Stimulated activated memory B cell treated with anti-CD40 and anti-IgM and Interleukin-4, amounts not matched to agents 10 μg/mL and 1 μg/mL and 100 μg/mL, for 72 hours (primary cell): ENCODE measurements around the gene U2SURP.
"Not testable (repeated sequence)": the region's sequence is repeated elsewhere in the genome, so short reads cannot be mapped to it uniquely, and the experiment has no call there.

Experiments
- ATAC-seq: fragments of 150-1000 bp; cut with Tn5 transposase; 2 replicates; pipeline ENCODE4 v1.10.0; 2021
- H3K27ac Mint-ChIP-seq: one replicate; pipeline ENCODE4 v1.8.0; 2022; ENCODE audit warnings: mild to moderate bottlenecking, mixed read lengths
- H3K27me3 Mint-ChIP-seq: one replicate; pipeline ENCODE4 v1.8.0; 2022; ENCODE audit warnings: mixed read lengths
- H3K36me3 Mint-ChIP-seq: one replicate; pipeline ENCODE4 v1.8.0; 2022; ENCODE audit warnings: mixed read lengths
- H3K4me1 Mint-ChIP-seq: one replicate; pipeline ENCODE4 v1.8.0; 2022; ENCODE audit warnings: mixed read lengths
- H3K4me3 Mint-ChIP-seq: one replicate; pipeline ENCODE4 v1.8.0; 2022; ENCODE audit warnings: mild to moderate bottlenecking, moderate library complexity, mixed read lengths
- H3K9me3 Mint-ChIP-seq: one replicate; pipeline ENCODE4 v1.8.0; 2022; ENCODE audit warnings: mixed read lengths

Gene U2SURP

GRCh38 chr3:143031327-143031726 is 30.0 kb downstream of the U2SURP start:
- peaks cover 1% of the 10 kb centered on the region for H3K4me1 Mint-ChIP-seq
- no peak overlapping the region for H3K4me3 Mint-ChIP-seq
- peaks cover 66% of the 10 kb centered on the region for H3K36me3 Mint-ChIP-seq

DNA sequence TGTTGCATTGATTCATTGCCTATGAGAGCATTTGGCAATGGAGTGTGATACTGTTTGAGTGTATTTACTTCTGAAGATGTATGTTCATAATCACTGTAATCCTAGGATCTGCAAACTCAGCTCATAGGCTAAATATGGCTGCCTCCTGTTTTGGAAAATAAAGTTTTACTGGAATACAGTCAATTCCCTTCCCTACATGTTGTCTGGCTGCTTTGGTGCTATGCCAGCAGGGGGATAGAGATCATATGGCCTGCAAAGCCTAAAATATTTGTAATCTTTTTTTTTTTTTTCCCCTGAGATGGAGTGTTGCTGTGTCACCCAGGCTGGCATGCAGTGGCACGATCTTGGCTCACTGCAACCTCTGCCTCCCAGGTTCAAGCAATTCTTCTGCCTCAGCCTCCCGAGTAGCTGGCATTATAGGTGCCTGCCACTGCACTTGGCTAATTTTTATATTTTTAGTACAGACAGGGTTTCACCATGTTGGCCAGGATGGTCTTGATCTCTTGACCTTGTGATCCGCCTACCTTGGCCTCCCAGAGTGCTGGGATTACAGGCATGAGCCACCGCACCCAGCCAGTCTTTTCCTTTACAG is 30.5 kb downstream of the U2SURP start:
- not testable (repeated sequence) for H3K4me3 Mint-ChIP-seq, H3K4me1 Mint-ChIP-seq, ATAC-seq, H3K9me3 Mint-ChIP-seq, H3K27me3 Mint-ChIP-seq, H3K27ac Mint-ChIP-seq
- peaks cover 70% of the 10 kb centered on the region for H3K36me3 Mint-ChIP-seq

More at GRCh38 chr3:143031327-143031726, 30.0 kb downstream of the U2SURP start:
- Mint-ChIP-seq H3K27ac (no peak overlapping the region), H3K27me3 (no peaks in the 10 kb centered on the region), H3K9me3 (no peaks in the 10 kb centered on the region)
- no peak for ATAC-seq

GRCh38 chr3:143035466-143036211 is 34.3 kb downstream of the U2SURP start:
- peaks cover 6% of the 10 kb centered on the region for H3K4me1 Mint-ChIP-seq
- H3K9me3 Mint-ChIP-seq = no peaks in the 10 kb centered on the region
- H3K4me3 Mint-ChIP-seq = no peak overlapping the region
- H3K27ac Mint-ChIP-seq = peak overlapping the region; percentile 8
- no peak for ATAC-seq
- H3K27me3 Mint-ChIP-seq = no peaks in the 10 kb centered on the region
- peaks cover 44% of the 10 kb centered on the region for H3K36me3 Mint-ChIP-seq

GRCh38 chr3:143036557-143036956 is 35.2 kb downstream of the U2SURP start:
- Mint-ChIP-seq H3K9me3 (no peaks in the 10 kb centered on the region), H3K36me3 (peaks cover 36% of the 10 kb centered on the region), H3K27ac (peak overlapping the region; percentile 8), H3K27me3 (no peaks in the 10 kb centered on the region), H3K4me1 (peaks cover 6% of the 10 kb centered on the region), H3K4me3 (no peak overlapping the region)
- ATAC-seq = no peak

DNA sequence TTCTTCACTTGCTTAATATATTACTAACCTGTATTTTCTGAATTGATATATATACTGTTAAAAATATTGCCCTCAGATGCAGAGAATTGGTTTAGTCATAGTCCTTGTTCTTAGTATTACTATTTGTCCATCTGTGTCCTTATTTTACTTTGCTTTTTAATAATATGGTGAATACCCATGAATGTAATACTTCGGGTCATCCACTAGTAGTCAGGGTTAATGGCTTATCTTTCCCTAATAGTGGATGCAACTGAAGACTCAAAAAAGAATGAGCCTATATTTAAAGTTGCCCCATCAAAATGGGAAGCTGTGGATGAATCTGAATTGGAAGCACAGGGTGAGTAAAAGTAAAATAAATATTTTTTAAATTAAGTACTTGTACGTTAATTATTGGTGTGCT is 36.5 kb downstream of the U2SURP start:
- ATAC-seq = no peak
- no peak overlapping the region for H3K27ac Mint-ChIP-seq
- peaks cover 30% of the 10 kb centered on the region for H3K36me3 Mint-ChIP-seq
- H3K4me3 Mint-ChIP-seq = no peak overlapping the region
- H3K4me1 Mint-ChIP-seq = peaks cover 6% of the 10 kb centered on the region
- no peaks in the 10 kb centered on the region for H3K9me3 Mint-ChIP-seq
- no peaks in the 10 kb centered on the region for H3K27me3 Mint-ChIP-seq

DNA sequence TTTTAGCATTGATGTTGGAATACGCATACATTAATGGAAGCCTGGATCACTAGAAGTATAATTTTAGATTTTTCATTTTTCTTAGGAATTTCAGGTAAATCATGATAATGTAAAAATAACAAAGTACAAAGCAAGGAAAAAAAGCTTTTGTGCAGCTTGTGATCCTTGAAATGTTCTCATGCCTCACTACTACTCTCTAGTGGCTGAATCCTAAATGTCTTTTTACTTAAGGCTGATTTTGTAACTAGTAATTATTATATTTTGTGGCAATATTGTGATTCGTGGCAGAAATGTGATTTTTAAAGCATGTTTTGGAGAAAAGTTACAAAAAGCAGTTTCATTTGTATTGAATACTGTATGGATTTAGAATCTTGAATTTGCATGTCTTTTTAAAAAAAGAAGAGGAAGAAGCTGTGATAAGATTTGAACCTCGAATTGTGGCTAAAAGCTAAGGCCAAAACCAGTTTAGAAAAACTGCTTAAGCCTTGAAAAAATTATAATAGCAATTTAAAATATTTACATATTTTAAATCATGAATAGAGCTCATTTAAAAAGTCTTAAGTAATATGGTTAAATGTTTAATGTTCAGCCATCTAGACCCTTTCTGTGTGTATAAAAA is 39.0 kb downstream of the U2SURP start:
- peaks cover 44% of the 10 kb centered on the region for H3K36me3 Mint-ChIP-seq
- H3K4me1 Mint-ChIP-seq = peaks cover 6% of the 10 kb centered on the region
- no peak overlapping the region for H3K27ac Mint-ChIP-seq
- H3K4me3 Mint-ChIP-seq = no peak overlapping the region
- ATAC-seq = no peak
- H3K27me3 Mint-ChIP-seq = no peaks in the 10 kb centered on the region
- no peaks in the 10 kb centered on the region for H3K9me3 Mint-ChIP-seq

DNA sequence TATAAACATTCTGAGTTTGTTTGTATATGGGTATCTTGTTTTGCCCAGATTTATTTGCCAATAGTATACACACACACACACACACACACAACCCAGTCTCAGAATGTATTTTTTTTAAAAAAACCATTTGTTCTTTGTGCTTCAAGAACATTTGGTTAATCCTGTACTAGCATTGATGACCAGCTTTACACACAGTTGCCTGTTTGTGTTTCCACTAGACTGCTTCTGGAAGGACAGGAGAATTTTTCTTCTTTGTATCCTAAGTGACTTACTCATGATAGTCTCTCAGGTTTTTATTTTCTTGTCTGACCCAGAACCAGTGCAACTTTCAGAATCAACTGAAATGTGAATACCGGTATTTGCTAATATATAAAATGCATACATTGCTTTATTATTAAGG is 40.5 kb downstream of the U2SURP start:
- no peak for ATAC-seq
- Mint-ChIP-seq H3K27me3 (no peaks in the 10 kb centered on the region), H3K27ac (no peak overlapping the region), H3K9me3 (no peaks in the 10 kb centered on the region), H3K36me3 (peaks cover 33% of the 10 kb centered on the region), H3K4me3 (no peak overlapping the region), H3K4me1 (no peaks in the 10 kb centered on the region)

- no peaks in the 10 kb centered on the region for H3K9me3 Mint-ChIP-seq
Measured at GRCh38 chr3:143045639-143046038, 44.3 kb downstream of the U2SURP start.

DNA sequence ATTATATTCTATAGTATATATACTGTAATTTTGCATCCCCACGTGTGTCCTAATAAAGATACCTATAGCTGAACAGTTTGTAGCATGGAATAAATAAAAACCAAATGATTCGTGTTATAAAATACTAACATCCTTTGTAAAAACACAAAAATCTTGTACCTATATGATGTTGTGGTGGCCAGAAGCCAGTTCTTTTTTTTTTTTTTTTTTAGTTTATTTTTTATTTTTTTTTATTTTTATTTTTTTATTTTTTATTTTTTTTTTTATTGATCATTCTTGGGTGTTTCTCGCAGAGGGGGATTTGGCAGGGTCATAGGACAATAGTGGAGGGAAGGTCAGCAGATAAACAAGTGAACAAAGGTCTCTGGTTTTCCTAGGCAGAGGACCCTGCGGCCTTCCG is 44.7 kb downstream of the U2SURP start:
- not testable (repeated sequence) for H3K27me3 Mint-ChIP-seq, H3K4me1 Mint-ChIP-seq, ATAC-seq, H3K4me3 Mint-ChIP-seq, H3K27ac Mint-ChIP-seq, H3K9me3 Mint-ChIP-seq
- H3K36me3 Mint-ChIP-seq = peaks cover 53% of the 10 kb centered on the region

More at GRCh38 chr3:143045639-143046038, 44.3 kb downstream of the U2SURP start:
- Mint-ChIP-seq H3K27me3 (no peaks in the 10 kb centered on the region), H3K36me3 (peaks cover 51% of the 10 kb centered on the region), H3K4me1 (no peaks in the 10 kb centered on the region), H3K27ac (no peak overlapping the region), H3K4me3 (no peak overlapping the region)
- no peak for ATAC-seq

DNA sequence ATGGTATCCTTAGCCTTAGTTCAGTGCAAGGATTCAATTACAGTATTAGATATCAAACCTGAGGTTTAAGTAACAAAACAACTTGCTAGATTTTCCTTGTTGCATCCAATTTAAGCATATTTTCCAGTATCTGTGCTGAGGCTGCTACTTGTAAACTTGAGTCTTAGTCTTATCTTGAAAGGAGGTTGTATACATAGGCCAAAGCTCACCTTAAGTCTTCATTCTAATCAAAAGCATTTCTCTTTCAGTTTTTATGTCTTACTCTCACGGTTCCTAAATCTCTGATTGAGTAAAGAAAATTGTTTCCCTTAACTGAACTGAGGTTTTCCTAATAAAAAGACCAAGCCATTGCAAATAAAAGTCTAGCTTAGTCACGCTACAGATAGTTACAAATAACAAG is 52.6 kb downstream of the U2SURP start:
- no peak for ATAC-seq
- Mint-ChIP-seq H3K4me1 (no peaks in the 10 kb centered on the region), H3K9me3 (no peaks in the 10 kb centered on the region), H3K27ac (no peak overlapping the region), H3K27me3 (no peaks in the 10 kb centered on the region), H3K4me3 (no peak overlapping the region), H3K36me3 (peaks cover 60% of the 10 kb centered on the region)

DNA sequence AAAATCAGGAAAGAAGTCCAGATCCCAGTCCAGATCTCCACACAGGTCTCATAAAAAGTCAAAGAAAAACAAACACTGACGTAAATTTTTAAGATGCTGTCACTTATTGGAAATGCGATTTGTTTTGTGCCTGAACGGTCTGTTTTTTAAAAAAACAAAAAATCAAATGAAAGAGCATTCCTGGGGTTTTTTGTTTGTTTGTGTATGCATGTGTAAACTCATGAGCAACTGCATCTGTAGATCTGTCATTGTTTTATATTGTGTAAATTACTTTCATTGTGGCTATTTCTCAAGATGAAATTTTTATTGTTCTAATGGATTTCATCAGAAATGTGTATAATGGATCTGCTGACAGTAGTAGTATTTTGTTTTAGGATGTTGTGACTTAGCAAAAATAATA is 55.0 kb downstream of the U2SURP start:
- no peak overlapping the region for H3K27ac Mint-ChIP-seq
- no peak for ATAC-seq
- no peaks in the 10 kb centered on the region for H3K27me3 Mint-ChIP-seq
- no peaks in the 10 kb centered on the region for H3K9me3 Mint-ChIP-seq
- H3K4me3 Mint-ChIP-seq = no peak overlapping the region
- peaks cover 7% of the 10 kb centered on the region for H3K4me1 Mint-ChIP-seq
- peaks cover 53% of the 10 kb centered on the region for H3K36me3 Mint-ChIP-seq

DNA sequence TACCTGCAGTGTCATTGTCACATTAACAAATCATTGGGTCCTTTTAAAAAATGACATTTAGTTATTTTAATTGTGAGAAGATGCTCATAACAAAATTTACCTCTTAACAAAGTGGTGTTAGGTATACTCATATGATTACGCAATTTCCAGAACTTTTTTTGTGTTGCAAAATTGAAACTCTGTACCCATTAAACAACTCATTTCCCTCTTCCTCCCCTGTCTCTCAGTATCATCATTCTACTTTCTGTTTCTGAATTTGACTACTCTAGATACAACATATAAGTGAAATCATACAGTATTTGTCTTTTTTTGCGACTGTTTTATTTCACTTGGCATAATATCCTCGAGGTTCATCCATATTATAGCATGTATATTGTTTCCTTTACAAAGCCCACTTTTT is 59.5 kb downstream of the U2SURP start:
- peak; percentile 72 for ATAC-seq
- H3K4me1 Mint-ChIP-seq = peaks cover 8% of the 10 kb centered on the region
- no peak overlapping the region for H3K4me3 Mint-ChIP-seq
- no peaks in the 10 kb centered on the region for H3K27me3 Mint-ChIP-seq
- peaks cover 31% of the 10 kb centered on the region for H3K36me3 Mint-ChIP-seq
- peak overlapping the region; percentile 48 for H3K27ac Mint-ChIP-seq
- H3K9me3 Mint-ChIP-seq = no peaks in the 10 kb centered on the region

DNA sequence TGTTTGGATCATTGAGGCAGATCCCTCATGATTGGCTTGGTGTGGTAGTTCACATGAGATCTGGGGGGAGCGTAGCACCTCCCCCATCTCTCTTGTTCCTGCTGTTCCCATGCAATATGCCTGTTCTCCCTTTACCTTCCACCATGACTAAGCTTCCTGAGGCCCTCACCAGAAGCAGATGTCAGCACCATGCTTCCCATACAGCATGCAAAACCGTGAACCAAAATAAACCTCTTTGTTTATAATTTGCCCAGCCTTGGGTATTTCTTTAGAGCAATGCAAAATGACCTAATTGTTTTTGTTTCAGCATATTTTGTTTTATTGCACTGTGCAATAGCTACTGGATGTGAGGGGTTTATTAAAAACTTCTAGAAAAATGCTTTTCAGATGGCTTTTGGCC is 61.6 kb downstream of the U2SURP start:
- Mint-ChIP-seq H3K27ac (no peak overlapping the region), H3K4me1 (peaks cover 8% of the 10 kb centered on the region), H3K4me3 (no peak overlapping the region), H3K36me3 (peaks cover 19% of the 10 kb centered on the region), H3K9me3 (no peaks in the 10 kb centered on the region), H3K27me3 (no peaks in the 10 kb centered on the region)
- ATAC-seq = no peak

- Mint-ChIP-seq H3K27ac (no peak overlapping the region), H3K4me3 (no peak overlapping the region), H3K4me1 (peaks cover 8% of the 10 kb centered on the region), H3K36me3 (peaks cover 13% of the 10 kb centered on the region), H3K27me3 (no peaks in the 10 kb centered on the region), H3K9me3 (no peaks in the 10 kb centered on the region)
- ATAC-seq = no peak
Measured at GRCh38 chr3:143064777-143065176, 63.4 kb downstream of the U2SURP start.

- Mint-ChIP-seq H3K27me3 (no peaks in the 10 kb centered on the region), H3K4me3 (no peak overlapping the region), H3K36me3 (peaks cover 13% of the 10 kb centered on the region), H3K4me1 (peaks cover 8% of the 10 kb centered on the region), H3K9me3 (no peaks in the 10 kb centered on the region), H3K27ac (no peak overlapping the region)
- no peak for ATAC-seq
Measured at GRCh38 chr3:143065364-143065763, 64.0 kb downstream of the U2SURP start.

DNA sequence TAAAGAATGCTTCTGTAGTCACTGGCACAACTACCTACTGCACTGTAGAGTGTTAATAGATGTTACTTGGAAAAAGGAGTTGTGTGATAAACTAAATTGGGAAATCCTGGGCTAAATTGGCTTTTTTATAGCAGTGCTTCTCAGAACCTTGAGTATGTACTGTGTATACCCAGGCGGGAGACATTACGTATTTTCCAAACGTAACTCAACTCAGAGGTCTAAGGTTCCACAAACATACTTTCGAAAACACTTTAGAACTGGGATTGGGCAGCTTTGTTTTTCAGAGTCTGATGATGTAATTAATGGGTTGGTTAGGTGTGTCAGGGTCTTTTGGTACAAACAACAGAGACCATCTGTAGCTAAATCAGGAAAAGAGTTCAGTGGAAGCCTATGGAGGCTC is 64.7 kb downstream of the U2SURP start:
- H3K4me3 Mint-ChIP-seq = no peak overlapping the region
- peaks cover 11% of the 10 kb centered on the region for H3K36me3 Mint-ChIP-seq
- H3K9me3 Mint-ChIP-seq = no peaks in the 10 kb centered on the region
- peaks cover 5% of the 10 kb centered on the region for H3K4me1 Mint-ChIP-seq
- H3K27ac Mint-ChIP-seq = no peak overlapping the region
- ATAC-seq = no peak
- H3K27me3 Mint-ChIP-seq = no peaks in the 10 kb centered on the region
